Stimulated activated CD4-positive, alpha-beta T cell treated with anti-CD3 and anti-CD28 coated beads, Interleukin-1b, Interleukin-23, amount 100 ng/mL, for 4 hours (primary cell): ENCODE results near the gene SOX1.

Experiments used
- DNase-seq, 2 donors: peaks; one replicate each; pipeline ENCODE4 v3.0.0-alpha.2; 2020; ENCODE audit warnings: low read depth in 2 of 2

SOX1 gene

GRCh38 chr13:112106478-112107141 is 39.7 kb downstream of the SOX1 start:
- no peak for DNase-seq

GRCh38 chr13:112107289-112107688 is 40.3 kb downstream of the SOX1 start:
- no peak for DNase-seq

- no peak for DNase-seq
Measured at GRCh38 chr13:112110479-112110878, 43.5 kb downstream of the SOX1 start.

- no peak for DNase-seq
Measured at GRCh38 chr13:112111239-112111857, 44.4 kb downstream of the SOX1 start.

- no peak for DNase-seq
Measured at GRCh38 chr13:112112534-112113276, 45.8 kb downstream of the SOX1 start.

- no peak for DNase-seq
Measured at GRCh38 chr13:112113348-112113747, 46.4 kb downstream of the SOX1 start.

- no peak for DNase-seq
Measured at GRCh38 chr13:112113851-112114250, 46.9 kb downstream of the SOX1 start.

- no peak for DNase-seq
Measured at GRCh38 chr13:112114391-112114790, 47.4 kb downstream of the SOX1 start.

GRCh38 chr13:112115403-112116091 is 48.6 kb downstream of the SOX1 start:
- no peak for DNase-seq

GRCh38 chr13:112116187-112116950 is 49.4 kb downstream of the SOX1 start:
- DNase-seq, result no peak

GRCh38 chr13:112117258-112117954 is 50.5 kb downstream of the SOX1 start:
- no peak for DNase-seq

GRCh38 chr13:112117955-112118302 is 51.0 kb downstream of the SOX1 start:
- DNase-seq, result no peak

GRCh38 chr13:112118451-112119064 is 51.6 kb downstream of the SOX1 start:
- DNase-seq, result no peak

GRCh38 chr13:112119192-112120030 is 52.5 kb downstream of the SOX1 start:
- no peak for DNase-seq

- DNase-seq, result no peak
Measured at GRCh38 chr13:112120031-112120373, 53.1 kb downstream of the SOX1 start.
